HG03558 (cell line): ENCODE measurements around the gene CARD10.

Experiments used
- ATAC-seq: cut with Tn5 transposase; IDR thresholded peaks from one replicate; pipeline ENCODE4 v1.9.1; 2021; ENCODE audit warnings: moderate number of reproducible peaks; ENCODE audit not compliant: unreplicated experiment; ENCODE audit errors: extremely low read depth

CARD10 gene

DNA sequence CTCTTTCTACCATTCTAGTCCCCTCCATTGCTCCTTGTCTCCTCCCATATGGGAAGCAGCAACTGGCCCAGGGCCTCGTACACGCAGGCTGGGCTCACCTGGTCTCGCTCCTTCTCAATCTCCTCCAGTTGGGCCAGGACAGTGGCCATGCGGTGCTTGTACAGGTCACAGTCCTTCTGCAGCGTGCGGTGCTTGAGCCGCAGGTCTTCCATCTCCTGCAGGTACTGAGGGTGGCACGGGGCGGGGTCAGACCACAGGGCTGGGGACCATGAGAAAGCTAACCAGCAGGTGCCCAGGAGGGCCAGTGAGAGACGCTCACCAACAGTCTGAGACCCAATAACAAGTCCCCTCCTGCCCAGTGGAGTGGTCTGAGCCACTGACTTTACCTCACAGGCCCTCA, 11.5 kb downstream of the CARD10 start:
- ATAC-seq = no peak

- ATAC-seq = no peak
Observed at GRCh38 chr22:37505989-37506388, 13.2 kb downstream of the CARD10 start.

DNA sequence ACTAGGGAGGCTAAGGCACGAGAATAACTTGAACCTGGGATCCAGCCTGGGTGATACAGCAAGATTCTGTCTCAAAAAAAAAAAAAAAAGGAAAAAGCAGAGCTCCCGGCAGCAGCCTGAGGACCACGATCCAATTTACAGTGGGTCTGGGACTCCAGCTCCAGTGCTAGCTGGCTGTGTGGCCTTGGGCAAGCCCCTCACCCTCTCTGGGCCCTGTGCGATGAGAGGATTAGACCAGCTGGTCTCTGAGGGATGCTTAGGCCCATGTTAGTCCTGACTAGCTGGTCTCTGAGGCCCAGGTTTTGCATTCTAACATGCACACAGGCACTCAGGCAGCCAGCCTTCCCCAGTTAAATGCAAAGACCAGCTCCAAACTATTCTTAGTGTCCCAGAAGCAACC, 13.7 kb downstream of the CARD10 start:
- no peak for ATAC-seq

GRCh38 chr22:37504964-37505363, 14.3 kb downstream of the CARD10 start:
- ATAC-seq = no peak

DNA sequence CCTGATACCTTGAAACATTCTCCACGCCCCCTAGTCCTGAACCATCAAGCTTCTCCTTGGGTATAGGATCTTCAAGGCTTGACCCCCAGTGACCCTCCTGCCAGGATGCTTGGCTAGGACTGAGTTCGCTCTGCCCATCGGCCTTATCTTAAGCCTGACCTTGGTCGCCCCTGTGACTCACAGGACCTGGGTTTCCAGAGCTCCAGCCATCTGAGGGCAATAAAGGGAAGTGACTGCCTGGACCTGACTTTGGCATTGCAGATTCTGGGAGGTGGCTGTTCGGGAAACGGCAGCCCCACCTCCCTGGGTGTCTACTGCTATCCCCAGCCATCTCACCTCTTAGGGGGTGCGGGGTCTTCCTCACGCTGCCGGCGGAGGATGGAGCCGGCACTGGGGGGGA, 15.4 kb downstream of the CARD10 start:
- no peak for ATAC-seq

DNA sequence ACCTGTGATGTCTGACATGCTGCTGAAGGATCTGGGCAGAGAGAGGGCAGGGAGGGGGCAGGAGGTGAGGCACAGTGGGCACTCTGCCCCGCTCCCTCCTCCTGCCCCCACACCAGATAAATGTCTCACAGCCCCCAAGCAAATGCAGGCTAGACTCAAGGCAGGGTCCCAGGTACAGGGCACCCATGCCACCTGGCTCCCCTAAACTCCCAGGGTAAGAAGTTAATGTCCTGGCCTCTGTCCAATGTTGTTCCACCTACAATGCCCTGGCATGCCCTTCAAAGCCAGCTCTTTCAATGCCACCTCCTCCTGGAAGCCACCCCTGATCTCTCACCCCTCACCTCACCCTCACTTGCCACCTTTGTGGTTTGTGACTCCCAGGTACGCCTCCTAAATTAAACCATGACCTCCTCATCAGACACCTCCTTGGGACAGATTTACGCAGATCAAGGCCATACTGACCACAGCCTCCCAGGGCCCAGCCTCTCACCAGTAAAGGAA, 16.0 kb downstream of the CARD10 start:
- no peak for ATAC-seq

GRCh38 chr22:37502342-37503182, 16.7 kb downstream of the CARD10 start:
- no peak for ATAC-seq

- no peak for ATAC-seq
Observed at GRCh38 chr22:37501610-37502341, 17.4 kb downstream of the CARD10 start.

- ATAC-seq = no peak
Observed at GRCh38 chr22:37500745-37501609, 18.2 kb downstream of the CARD10 start.

GRCh38 chr22:37499789-37500540, 19.2 kb downstream of the CARD10 start:
- ATAC-seq = no peak

- ATAC-seq = no peak
Observed at GRCh38 chr22:37499027-37499707, 20.0 kb downstream of the CARD10 start.

DNA sequence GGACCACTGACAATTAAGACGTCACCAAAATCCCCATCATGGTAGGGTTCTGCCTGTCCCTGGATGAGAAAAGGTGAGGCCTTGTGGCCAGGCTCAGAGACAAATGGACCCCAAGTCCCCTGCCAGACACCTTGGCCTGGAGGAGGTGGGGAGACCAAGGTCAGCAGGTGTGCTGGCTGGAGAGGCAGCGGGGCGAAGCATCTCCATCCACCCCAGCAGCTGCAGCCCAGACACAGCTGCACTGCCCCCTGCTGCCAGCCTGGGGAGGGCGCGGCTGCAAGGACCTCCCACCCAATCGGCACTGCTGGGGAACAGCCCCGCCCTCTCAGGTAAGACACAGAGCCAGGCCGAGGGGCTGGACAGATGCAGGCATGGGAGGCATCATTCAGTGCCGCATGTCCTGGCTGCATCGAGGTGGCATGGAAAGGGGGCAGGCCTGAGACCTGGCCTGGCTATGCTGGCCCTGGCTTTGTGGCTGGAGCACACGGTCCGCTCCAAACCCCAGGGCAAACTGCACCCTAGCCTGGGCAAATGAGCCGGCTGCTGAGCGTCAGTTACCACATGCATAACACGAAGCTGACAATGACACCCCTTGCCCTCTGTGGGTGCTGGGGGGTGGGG, 20.8 kb downstream of the CARD10 start:
- ATAC-seq = no peak

DNA sequence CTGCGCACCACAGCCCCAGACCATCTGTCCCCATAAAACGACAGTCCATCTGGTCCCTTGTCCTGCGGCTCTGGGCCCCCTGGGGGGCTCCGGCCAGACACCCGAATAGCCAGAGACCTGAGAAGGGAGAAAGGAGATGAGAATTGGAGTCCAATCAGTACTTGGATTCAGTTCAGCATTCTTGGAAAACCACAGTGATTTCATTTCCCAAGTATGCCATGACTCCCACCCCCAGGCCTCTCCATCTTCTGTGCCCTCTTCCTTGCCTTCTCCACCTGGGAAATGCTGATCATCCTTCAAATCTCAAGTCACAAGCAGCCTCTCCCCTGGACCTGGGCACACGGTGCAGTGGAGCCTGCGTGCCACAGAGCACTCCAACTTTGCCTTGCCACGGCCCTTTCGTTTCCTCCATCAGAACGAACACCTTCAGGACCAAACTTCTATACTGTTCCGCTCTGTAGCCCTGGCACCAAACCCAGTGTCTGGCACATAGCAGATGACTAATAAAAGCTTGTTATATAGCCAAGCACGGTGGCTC, 22.1 kb downstream of the CARD10 start:
- ATAC-seq = no peak

DNA sequence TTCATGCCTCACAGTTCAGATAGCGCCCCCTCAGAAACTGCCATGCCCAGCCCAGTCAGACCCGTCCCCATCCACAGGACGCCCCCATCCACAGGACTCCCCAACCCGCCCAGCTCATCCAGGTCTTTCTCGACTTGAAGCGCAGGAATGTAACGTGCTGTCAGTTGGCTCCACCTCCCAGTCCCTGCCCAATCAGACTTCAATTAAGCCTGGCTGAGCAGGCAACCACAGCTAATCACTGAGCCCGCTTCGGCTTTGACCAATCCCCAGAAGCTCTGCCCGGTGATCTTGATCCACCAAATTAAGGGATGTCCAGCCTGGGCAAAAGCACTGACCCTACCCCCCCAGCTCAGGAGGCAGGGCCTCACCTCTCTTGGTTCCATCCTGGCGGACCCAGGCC, 22.6 kb downstream of the CARD10 start:
- no peak for ATAC-seq

DNA sequence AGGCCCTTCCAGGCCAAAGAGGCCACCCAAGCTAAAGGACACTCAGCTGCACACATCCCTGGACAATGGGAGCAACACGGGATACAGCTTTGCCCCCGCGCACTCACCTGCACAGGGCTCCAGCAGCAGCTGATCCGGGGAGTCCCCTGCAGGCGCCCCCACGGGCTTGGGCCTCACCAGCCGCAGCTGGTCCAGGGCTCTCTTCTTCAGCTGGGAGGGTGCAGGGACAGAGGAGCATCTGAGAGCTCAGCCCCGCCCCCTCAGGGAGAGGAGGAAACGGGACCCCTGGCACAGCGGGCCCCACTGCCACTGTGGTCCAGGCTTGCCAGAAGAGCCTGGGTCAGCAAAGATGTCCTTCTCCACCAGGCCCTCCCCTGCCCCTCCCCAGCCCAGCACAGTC, 25.2 kb downstream of the CARD10 start:
- ATAC-seq = no peak

GRCh38 chr22:37492428-37493344, 26.5 kb downstream of the CARD10 start:
- no peak for ATAC-seq

- no peak for ATAC-seq
Observed at GRCh38 chr22:37491559-37492427, 27.4 kb downstream of the CARD10 start.
